HT1080 (cell line): ENCODE data around the gene PERP. TPM values are rescaled to one million over a fixed set of nuclear protein-coding genes. Genes with fewer than 3 reads are reported as not detected.

Experiments used
- DNase-seq: peaks from one replicate; pipeline ENCODE4 v3.0.0-alpha.2; 2015; ENCODE audit warnings: low read depth
- total RNA-seq: library from RNA; depleted of rRNA; stranded (reverse); fragments of >200 nt; shearing (Covaris generic); gene quantifications from 2 replicates; pipeline ENCODE4 v1.2.3, GENCODE V29; 2014; rRNA removed

PERP gene
- total RNA-seq, 1 experiment from 2014 or later: 60.2 TPM

DNA sequence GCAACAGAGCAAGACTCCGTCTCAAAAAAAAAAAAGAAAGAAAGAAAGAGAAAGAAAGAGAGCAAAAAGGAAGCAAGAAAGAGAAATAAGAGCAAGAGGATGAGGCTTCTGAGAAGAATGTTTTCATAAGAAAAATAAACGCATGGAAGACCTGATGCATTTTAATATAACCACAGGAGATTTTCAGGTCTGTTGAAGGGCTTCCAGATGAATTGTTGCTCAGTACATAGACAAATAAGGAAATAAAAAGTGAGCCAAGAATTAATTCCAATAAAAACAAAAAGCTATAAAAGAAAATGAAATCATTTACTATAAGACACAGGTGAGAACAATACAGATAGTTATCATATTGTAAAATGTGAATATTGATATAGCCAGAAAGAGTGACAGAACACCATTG lies 43.5 kb downstream of the PERP start:
- no peak for DNase-seq

DNA sequence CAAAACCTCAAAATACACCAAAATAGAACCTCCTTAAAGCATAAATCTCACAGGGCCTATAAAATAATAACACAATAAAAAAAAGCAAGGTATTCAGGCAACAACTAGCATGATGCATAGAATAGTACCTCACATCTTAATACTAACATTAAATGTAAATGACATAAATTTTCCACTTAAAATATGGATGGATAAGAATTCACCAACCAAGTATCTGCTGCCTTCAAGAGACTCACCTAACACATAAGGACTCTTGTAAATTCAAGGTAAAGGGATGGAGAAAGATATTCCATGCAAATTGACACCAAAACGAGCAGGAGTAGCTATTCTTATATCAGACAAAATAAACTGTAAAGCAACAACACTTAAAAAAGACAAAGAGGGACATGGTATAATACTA lies 52.2 kb downstream of the PERP start:
- no peak for DNase-seq

GRCh38 chr6:138052783-138053182 lies 54.4 kb downstream of the PERP start:
- DNase-seq: peak; percentile 5

DNA sequence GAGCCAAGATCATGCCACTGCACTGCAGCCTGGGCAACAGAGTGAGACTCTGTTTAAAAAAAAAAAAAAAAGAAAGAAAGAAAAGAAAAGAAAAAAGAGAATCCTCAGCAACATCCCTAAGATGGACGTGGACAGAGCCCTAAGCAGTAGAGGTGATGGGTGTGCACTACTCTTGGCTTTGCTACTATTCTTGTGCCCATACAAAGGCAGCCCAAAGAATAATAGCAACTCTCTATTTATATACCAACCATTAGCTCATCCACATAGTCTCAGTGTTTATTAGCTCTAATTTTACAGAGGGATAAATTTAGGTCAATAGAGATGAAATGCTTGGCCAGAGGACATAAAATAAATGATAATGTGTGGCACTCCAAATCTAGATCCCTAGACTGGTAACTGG lies 62.2 kb downstream of the PERP start:
- DNase-seq: no peak

GRCh38 chr6:138044458-138044857 lies 62.8 kb downstream of the PERP start:
- peak; percentile 93 for DNase-seq

Other genes with a start within 250 kb of the PERP start
- gene TNFAIP3, start 240.2 kb downstream of the PERP start, total RNA-seq: 2.0 and 2.2 TPM in 2 replicates
- 4.1 and 4.5 TPM in 2 replicates for gene ARFGEF3, start 54.5 kb upstream of the PERP start, total RNA-seq
- gene PBOV1, start 111.1 kb upstream of the PERP start, total RNA-seq: not detected in 2 replicates